CD4-positive, alpha-beta T cell (primary cell): ENCODE data around the gene TESK2. TPM values are rescaled to one million over a fixed set of nuclear protein-coding genes. Genes with fewer than 3 reads are reported as not detected.

Experiments used
- ATAC-seq: fragments of 200-7000 bp; cut with Tn5 transposase; one replicate; pipeline ENCODE4 v1.10.0; 2022; ENCODE audit warnings: mild to moderate bottlenecking; ENCODE audit not compliant: poor library complexity
- CTCF ChIA-PET: fragments of 350-600 bp; sonication (Branson Sonifier 250); formaldehyde crosslinking; loops from one replicate; lab custom pipeline; 2021; ENCODE audit warnings: antibody characterized with exemption, inconsistent platforms; lab: Charles Lee
- POLR2A ChIA-PET: fragments of 350-600 bp; sonication (Branson Sonifier 250); formaldehyde crosslinking; loops from one replicate; lab custom pipeline; 2021; ENCODE audit warnings: antibody characterized with exemption, inconsistent platforms; lab: Charles Lee
- DNase-seq, 14 experiments: peaks; one replicate each; pipeline ENCODE4 v3.0.0-alpha.2; 2013 to 2020; ENCODE audit warnings: mixed read lengths in 2 of 14
- H3K27ac ChIP-seq, 2 donors: one replicate each; pipeline versions ENCODE4 v1.5.1 to v1.7.0; 2013; ENCODE audit warnings: low read length in 2 of 2, low read depth in 1 of 2, mild to moderate bottlenecking in 1 of 2
- H3K27me3 ChIP-seq, 2 experiments: 1 replicate in 1 of 2; 2 replicates in 1 of 2; pipeline versions ENCODE4 v1.6.1 to v1.7.0; 2013; ENCODE audit warnings: low read length in 2 of 2, control low read depth in 1 of 2, mild to moderate bottlenecking in 1 of 2, moderate library complexity in 1 of 2; ENCODE audit not compliant: insufficient read depth in 2 of 2, control insufficient read depth in 1 of 2
- H3K36me3 ChIP-seq: one replicate; pipeline ENCODE4 v1.6.1; 2013; ENCODE audit warnings: low read length, control low read depth; ENCODE audit not compliant: insufficient read depth
- H3K4me1 ChIP-seq: one replicate; pipeline ENCODE4 v1.6.1; 2013; ENCODE audit warnings: low read length, control low read depth; ENCODE audit not compliant: insufficient read depth
- H3K4me3 ChIP-seq: one replicate; pipeline ENCODE4 v1.5.1; 2013; ENCODE audit warnings: mild to moderate bottlenecking, low read length, moderate library complexity
- H3K9me3 ChIP-seq, 2 experiments: 1 replicate in 1 of 2; 2 replicates in 1 of 2; pipeline versions ENCODE4 v1.6.1 to v1.7.0; 2013; ENCODE audit warnings: low read length in 2 of 2, mild to moderate bottlenecking in 2 of 2, control low read depth in 1 of 2, moderate library complexity in 1 of 2; ENCODE audit not compliant: control insufficient read depth in 1 of 2, insufficient read depth in 1 of 2
- H3K27ac Mint-ChIP-seq: one replicate; pipeline ENCODE4 v1.8.0; 2020; ENCODE audit warnings: mixed read lengths
- H3K27me3 Mint-ChIP-seq: one replicate; pipeline ENCODE4 v1.8.0; 2021; ENCODE audit warnings: mixed read lengths
- H3K36me3 Mint-ChIP-seq: one replicate; pipeline ENCODE4 v1.8.0; 2021; ENCODE audit warnings: low read depth, mixed read lengths
- H3K4me1 Mint-ChIP-seq: one replicate; pipeline ENCODE4 v1.8.0; 2021; ENCODE audit warnings: low read depth, mixed read lengths
- H3K4me3 Mint-ChIP-seq: one replicate; pipeline ENCODE4 v1.8.0; 2020; ENCODE audit warnings: mild to moderate bottlenecking, mixed read lengths
- H3K9me3 Mint-ChIP-seq: one replicate; pipeline ENCODE4 v1.8.0; 2020; ENCODE audit warnings: mixed read lengths
- intact Hi-C, 2 experiments: fragments of 100-400 bp; cut with DNase I in 1 of 2; cut with micrococcal nuclease in 1 of 2; formaldehyde crosslinking; loops; one replicate each; pipeline versions ENCODE4 v1.15.1 to v1.9.0; 2023 to 2025; cut with DNase I, micrococcal nuclease
- total RNA-seq, 174 experiments: library from RNA in 2 of 174; stranded (reverse) in 2 of 174; gene quantifications; one replicate each; pipeline ENCODE4 v1.2.3 and lab custom pipeline; 2021 to 2026
- TF ChIP-seq, protein P1 (sequence below): fragments of 200-600 bp; IDR thresholded peaks from one replicate; pipeline ENCODE4 v1.8.0; 2022; ENCODE audit warnings: antibody characterized with exemption, mild to moderate bottlenecking

The TESK2 gene
- total RNA-seq, 2 experiments from 2014 or later: 2.8 to 3.4 TPM

GRCh38 chr1:45442272-45442671, 48.7 kb downstream of the TESK2 start:
- TF ChIP-seq, protein P1, sequence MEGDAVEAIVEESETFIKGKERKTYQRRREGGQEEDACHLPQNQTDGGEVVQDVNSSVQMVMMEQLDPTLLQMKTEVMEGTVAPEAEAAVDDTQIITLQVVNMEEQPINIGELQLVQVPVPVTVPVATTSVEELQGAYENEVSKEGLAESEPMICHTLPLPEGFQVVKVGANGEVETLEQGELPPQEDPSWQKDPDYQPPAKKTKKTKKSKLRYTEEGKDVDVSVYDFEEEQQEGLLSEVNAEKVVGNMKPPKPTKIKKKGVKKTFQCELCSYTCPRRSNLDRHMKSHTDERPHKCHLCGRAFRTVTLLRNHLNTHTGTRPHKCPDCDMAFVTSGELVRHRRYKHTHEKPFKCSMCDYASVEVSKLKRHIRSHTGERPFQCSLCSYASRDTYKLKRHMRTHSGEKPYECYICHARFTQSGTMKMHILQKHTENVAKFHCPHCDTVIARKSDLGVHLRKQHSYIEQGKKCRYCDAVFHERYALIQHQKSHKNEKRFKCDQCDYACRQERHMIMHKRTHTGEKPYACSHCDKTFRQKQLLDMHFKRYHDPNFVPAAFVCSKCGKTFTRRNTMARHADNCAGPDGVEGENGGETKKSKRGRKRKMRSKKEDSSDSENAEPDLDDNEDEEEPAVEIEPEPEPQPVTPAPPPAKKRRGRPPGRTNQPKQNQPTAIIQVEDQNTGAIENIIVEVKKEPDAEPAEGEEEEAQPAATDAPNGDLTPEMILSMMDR: no peak
- no peak for ATAC-seq
- intact Hi-C loops: no loop called here
- Histone ChIP-seq H3K9me3 (no peaks in the 10 kb centered on the region), H3K4me1 (no peaks in the 10 kb centered on the region), H3K27ac (no peak overlapping the region), H3K27me3 (no peaks in the 10 kb centered on the region), H3K36me3 (no peaks in the 10 kb centered on the region), H3K4me3 (no peak overlapping the region)
- ChIA-PET POLR2A (no interaction called here), CTCF (no interaction called here)
- DNase-seq: no peak
- H3K27ac Mint-ChIP-seq: no peak overlapping the region
- no peaks in the 10 kb centered on the region for H3K27me3 Mint-ChIP-seq
- H3K36me3 Mint-ChIP-seq: no peaks in the 10 kb centered on the region
- H3K9me3 Mint-ChIP-seq: no peaks in the 10 kb centered on the region
- H3K4me1 Mint-ChIP-seq: no peaks in the 10 kb centered on the region
- H3K4me3 Mint-ChIP-seq: no peak overlapping the region

GRCh38 chr1:45437323-45437722, 53.6 kb downstream of the TESK2 start:
- no peak for DNase-seq

DNA sequence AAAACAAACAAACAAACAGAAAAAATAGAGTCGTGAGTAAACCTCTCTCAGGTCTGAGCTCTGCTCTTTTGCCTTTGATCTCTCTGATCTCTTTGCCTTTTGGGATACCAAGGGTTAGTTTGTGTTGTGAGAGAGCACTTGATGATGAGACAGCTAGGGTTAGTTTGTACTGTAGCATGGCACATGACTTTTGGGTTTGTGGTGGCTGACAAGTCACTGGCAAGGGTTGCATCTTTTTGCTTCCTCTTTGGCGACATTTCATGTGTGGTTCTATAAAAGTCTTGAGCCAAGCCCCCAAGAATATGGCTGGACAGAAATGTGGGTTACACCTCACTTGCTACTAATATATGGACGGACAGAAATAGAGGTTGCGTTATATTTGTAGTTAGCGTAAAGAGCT, 60.5 kb downstream of the TESK2 start:
- DNase-seq: peak in 2 of 14 experiments; percentile 4 to 10
- no peaks in the 10 kb centered on the region for H3K9me3 ChIP-seq
- no peak for ATAC-seq
- H3K27ac ChIP-seq: no peak overlapping the region
- no peaks in the 10 kb centered on the region for H3K27me3 ChIP-seq
- intact Hi-C loops: no loop called here
- H3K4me1 ChIP-seq: no peaks in the 10 kb centered on the region
- TF ChIP-seq, protein P1: no peak
- H3K4me3 Mint-ChIP-seq: no peak overlapping the region
- no peaks in the 10 kb centered on the region for H3K9me3 Mint-ChIP-seq
- no peak overlapping the region for H3K4me3 ChIP-seq
- no peaks in the 10 kb centered on the region for H3K4me1 Mint-ChIP-seq
- POLR2A ChIA-PET: no interaction called here
- H3K36me3 Mint-ChIP-seq: no peaks in the 10 kb centered on the region
- no peaks in the 10 kb centered on the region for H3K27me3 Mint-ChIP-seq
- CTCF ChIA-PET: no interaction called here
- H3K36me3 ChIP-seq: no peaks in the 10 kb centered on the region
- H3K27ac Mint-ChIP-seq: no peak overlapping the region

More at GRCh38 chr1:45437323-45437722, 53.6 kb downstream of the TESK2 start:
- Mint-ChIP-seq H3K4me3 (no peak overlapping the region), H3K36me3 (no peaks in the 10 kb centered on the region), H3K4me1 (no peaks in the 10 kb centered on the region), H3K27me3 (no peaks in the 10 kb centered on the region), H3K9me3 (no peaks in the 10 kb centered on the region), H3K27ac (no peak overlapping the region)
- intact Hi-C loops: no loop called here
- TF ChIP-seq, protein P1: no peak
- Histone ChIP-seq H3K4me3 (no peak overlapping the region), H3K27me3 (no peaks in the 10 kb centered on the region), H3K27ac (no peak overlapping the region), H3K9me3 (no peaks in the 10 kb centered on the region), H3K36me3 (no peaks in the 10 kb centered on the region), H3K4me1 (no peaks in the 10 kb centered on the region)
- ATAC-seq: no peak
- POLR2A ChIA-PET: no interaction called here
- CTCF ChIA-PET: no interaction called here
